ENCODE data around the gene PDE4D. TPM values are rescaled to one million over a fixed set of nuclear protein-coding genes. Genes with fewer than 3 reads are reported as not detected.

PDE4D gene
- total and polyA plus RNA-seq, 2 of the 4 experiments (the other 2 are of a cell fraction): 1.4 to 7.9 TPM

- Histone ChIP-seq H2BK120ac (ENCODE audit: low read depth, low read length) (no peak overlapping the region), H3K4me1 (ENCODE audit: control insufficient read depth, insufficient read depth, low read length) (no peaks in the 10 kb centered on the region), H3K23ac (ENCODE audit: low read depth, low read length) (no peak overlapping the region), H3K4me2 (ENCODE audit: low read depth, low read length) (no peak overlapping the region), H4K20me1 (ENCODE audit: insufficient read depth, low read length) (no peaks in the 10 kb centered on the region), H2BK15ac (ENCODE audit: low read depth, low read length) (no peak overlapping the region), H2AK5ac (ENCODE audit: low read depth, low read length) (no peak overlapping the region), H3K4me3 (ENCODE audit: insufficient read depth, low read depth, low read length) (no peak overlapping the region), H3K9me1 (ENCODE audit: insufficient read depth, low read length) (no peaks in the 10 kb centered on the region), H3K56ac (ENCODE audit: extremely low read depth, insufficient read depth, low read length) (no peak overlapping the region), H4K5ac (ENCODE audit: low read depth, low read length) (no peak overlapping the region), H3K27ac (ENCODE audit: insufficient read depth, low read length) (no peak overlapping the region), H4K8ac (ENCODE audit: low read depth in 2 of 2, low read length in 2 of 2) (no peak overlapping the region), H3K18ac (ENCODE audit: low read depth, low read length) (no peak overlapping the region), H2BK20ac (ENCODE audit: low read depth, low read length) (no peak overlapping the region), H3K27me3 (ENCODE audit: control insufficient read depth, insufficient read depth, low read length) (peaks cover 13% of the 10 kb centered on the region), H3K9me3 (ENCODE audit: control insufficient read depth, insufficient read depth, low read length) (no peaks in the 10 kb centered on the region), H4K91ac (ENCODE audit: insufficient read depth, low read depth, low read length) (no peak overlapping the region), H3K14ac (replicated peaks; ENCODE audit: low read depth, low read length) (no peak overlapping the region), H2BK5ac (ENCODE audit: low read depth, low read length, poor library complexity, severe bottlenecking) (no peak overlapping the region), H3K79me1 (ENCODE audit: low read depth in 1 of 2, low read length in 2 of 2) (no peaks in the 10 kb centered on the region), H2AK9ac (replicated peaks; ENCODE audit: low read depth, low read length, poor library complexity) (no peak overlapping the region), H3K4ac (ENCODE audit: low read depth, low read length) (no peak overlapping the region), H3K36me3 (ENCODE audit: control insufficient read depth, insufficient read depth, low read length) (no peaks in the 10 kb centered on the region), H3K9ac (ENCODE audit: low read depth, low read length) (no peak overlapping the region), H2AFZ (replicated peaks; ENCODE audit: low read length, poor library complexity) (no peak overlapping the region)
- no peak for TF ChIP-seq CHD1 (IDR thresholded peaks at IDR 0.05; ENCODE audit: low read depth, low read length)
- no peak for TF ChIP-seq NFE2L2 (IDR thresholded peaks at IDR 0.05; ENCODE audit: low read depth, low read length)
- intact Hi-C loops (cut with micrococcal nuclease) (loop anchor here (5.0 kb wide), 2 partner anchors 332 to 477 kb away; no protein-coding TSS in a partner anchor), dilution Hi-C loops (cut with HindIII; ENCODE audit: low sequenced_read_pairs, unreplicated experiment) (loop anchor here (25.0 kb wide), 1 partner anchor 182 kb away; no protein-coding TSS in a partner anchor), in situ Hi-C loops (cut with MboI; ENCODE audit: low sequenced_read_pairs) (loop anchor here (25.0 kb wide), 1 partner anchor 482 kb away; no protein-coding TSS in a partner anchor)
- DNase-seq (no peak), ATAC-seq (ENCODE audit: low read depth) (no peak)
- ChIA-PET CTCF (interaction anchor here (3.4 kb wide), 1 partner anchor 181 kb away, joined by 27 read pairs; no protein-coding TSS in a partner anchor), POLR2A (ENCODE audit: unreplicated experiment) (no interaction called here)
- no CpG with 5 or more reads among the region's 4 CpGs for WGBS, 2 experiments (ENCODE audit: extremely low coverage in 2 of 2, insufficient read length in 1 of 2)
- no TSS peak for BruUV-seq (replicated peaks)
Observed at GRCh38 chr5:59368951-59369350, 524.6 kb downstream of the PDE4D start.

Data from IMR-90 (cell line).